ENCODE data around the gene TVP23A.

The TVP23A gene

DNA sequence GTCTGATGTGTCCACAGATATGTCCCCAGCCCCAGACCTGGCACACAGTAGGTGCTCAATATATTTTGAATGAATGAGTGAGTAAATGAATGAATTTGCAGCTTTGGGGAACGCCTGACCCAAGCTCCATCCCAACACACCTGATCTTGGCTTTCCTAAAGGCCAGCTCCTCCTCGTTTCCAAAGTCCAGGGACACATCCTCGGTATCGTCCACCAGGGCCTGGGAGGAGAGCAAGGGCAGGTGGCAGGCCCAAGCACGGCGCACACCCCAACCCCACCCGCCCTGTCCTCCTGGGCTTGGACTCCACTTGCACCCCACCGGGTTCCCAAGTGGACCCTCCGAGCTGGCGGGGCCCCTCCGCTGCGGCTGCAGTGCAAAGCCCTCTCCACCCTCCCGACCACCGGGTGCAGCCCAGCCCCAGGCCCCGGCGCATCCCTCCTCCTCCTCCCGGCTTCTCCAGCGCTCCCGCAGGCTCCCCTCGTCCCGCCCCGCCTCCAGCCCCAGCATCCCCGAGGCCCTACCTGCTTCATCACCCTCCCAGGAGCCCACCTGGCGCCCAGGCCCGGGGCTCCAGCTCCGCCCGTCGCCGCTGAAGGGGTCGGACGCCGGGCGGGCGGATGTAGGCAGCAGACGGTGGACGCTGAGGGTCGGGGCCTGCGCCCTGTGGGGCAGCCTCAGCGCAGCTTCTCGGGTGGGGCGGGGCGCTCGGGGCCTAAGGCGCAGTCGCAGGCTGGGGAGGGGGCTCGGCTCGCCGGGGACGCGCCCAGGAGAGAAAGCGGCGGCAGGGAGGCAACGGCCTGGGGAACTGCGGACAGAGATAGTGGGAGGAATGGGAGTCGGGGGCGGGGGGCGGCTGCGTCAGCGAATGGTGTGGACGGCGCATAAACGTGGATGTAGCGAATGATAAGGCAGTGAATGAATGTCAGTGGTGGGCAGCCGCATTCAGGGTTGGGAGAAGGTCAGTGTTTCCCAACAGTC lies at the start of gene TVP23A:
TVP23A (minus strand) TSS at position 832 of the 979 bp plus-strand sequence; CDS start at position 531, 301 bp downstream.
- no peak for DNase-seq (ENCODE audit: low read depth, low spot score)

DNA sequence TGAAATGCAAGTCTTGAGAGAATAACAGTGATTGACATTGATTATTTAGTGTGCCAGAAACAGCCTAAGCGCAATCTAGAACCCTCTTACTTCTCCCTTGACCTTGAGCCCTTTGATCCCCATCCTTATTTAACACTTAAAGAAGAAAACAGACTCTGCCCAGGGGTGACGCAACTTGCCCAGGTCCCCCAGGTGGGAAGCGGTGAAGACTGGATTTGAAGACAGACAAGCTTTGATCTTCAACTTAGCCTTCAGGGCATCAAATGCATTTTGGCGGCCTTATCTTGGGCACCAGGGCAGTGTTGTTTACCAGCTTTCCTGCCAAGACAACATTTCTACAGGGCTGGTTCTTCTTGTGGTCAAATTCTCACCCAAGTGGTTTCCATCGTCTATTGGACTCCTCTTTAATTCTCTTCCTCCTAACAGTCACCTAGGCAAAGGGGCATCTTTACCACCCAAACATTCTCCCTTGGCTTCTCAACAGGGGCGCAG lies 49.6 kb upstream of the TVP23A start:
- DNase-seq (ENCODE audit: low read depth, low spot score): no peak

DNA sequence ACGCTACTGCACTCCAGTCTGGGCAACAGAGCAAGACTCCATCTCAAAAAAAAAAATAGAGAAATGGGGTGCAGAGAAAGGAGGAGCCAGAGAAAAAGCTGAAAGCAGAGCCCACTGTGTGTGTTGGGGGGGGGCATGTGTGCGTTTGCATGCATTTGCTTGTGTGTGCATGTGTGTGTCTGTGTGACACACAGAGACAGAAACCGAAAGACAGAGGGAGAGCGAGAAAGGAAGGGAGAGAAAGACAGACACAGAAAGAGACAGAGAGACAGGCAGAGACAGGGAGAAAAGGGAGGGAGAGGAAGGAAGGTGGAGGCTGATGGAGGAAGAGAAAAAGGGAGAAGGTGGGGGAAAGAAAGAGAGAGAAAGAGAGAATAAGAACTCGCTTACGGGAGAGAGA lies 48.6 kb upstream of the TVP23A start:
- DNase-seq (ENCODE audit: low read depth, low spot score): no peak

DNA sequence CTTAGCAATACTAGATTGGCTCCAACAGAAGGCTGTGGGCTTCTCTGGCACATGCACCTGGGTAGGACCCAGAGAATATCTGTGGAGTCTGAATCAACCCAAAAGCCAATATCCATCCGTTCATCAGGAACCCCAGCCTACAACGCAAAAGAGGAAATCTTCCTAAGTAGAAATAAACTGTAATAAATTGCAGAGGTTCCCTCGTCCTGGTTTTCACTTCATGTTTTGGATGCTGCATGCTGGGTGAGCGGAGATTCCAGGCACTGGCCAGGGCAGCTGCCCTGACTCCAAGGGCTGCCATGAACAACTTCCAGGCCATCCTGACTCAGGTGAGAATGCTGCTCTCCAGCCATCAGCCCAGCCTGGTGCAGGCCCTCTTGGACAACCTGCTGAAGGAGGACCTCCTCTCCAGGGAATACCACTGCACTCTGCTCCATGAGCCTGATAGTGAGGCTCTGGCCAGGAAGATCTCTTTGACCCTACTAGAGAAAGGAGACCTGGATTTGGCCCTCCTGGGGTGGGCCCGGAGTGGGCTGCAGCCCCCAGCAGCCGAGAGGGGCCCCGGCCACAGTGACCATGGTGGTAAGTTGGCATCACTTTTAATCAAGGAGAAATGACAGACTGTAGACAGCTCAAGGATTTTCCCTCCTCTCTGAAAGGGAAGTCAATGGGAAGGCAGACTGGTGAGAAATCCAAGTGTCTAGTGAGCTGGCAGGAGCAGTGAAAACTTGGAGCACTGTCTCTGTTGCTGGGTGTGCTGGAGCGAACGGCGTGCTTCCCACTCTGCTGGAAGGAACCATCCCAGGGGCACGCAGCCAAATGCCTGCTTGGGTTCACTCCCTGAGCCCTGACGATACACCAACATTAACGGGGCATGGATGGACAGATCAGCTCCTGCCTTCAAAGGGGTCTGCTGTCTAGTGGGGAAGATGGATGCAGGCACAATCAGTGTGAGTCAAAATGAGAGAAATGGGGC lies 47.7 kb upstream of the TVP23A start:
- DNase-seq (ENCODE audit: low read depth, low spot score): no peak

- DNase-seq (ENCODE audit: low read depth, low spot score): no peak
Measured at GRCh38 chr16:10862438-10862837, 43.8 kb upstream of the TVP23A start.

DNA sequence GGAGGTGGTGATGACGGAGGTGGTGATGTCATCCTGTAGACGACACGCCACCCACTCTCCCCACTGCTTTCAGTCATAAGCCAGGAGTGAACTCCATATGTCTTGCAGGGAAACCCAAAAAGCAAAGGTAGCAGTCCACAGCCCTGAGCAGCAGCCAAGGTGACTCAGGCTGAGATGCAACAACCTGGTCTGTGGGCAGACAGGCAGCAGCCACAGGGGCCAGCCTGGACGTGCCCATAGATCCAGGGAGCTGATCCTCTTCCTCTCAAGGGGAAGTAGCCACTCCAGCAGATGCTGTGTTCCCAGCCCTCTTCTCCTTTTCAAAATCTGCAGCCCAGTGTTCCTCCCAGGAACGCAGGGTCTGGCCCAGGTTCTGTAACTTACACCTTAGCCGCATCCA lies 41.1 kb upstream of the TVP23A start:
- no peak for DNase-seq (ENCODE audit: low read depth, low spot score)

- no peak for DNase-seq (ENCODE audit: low read depth, low spot score)
Measured at GRCh38 chr16:10859020-10859419, 40.4 kb upstream of the TVP23A start.

- DNase-seq (ENCODE audit: low read depth, low spot score): no peak
Measured at GRCh38 chr16:10858203-10858602, 39.6 kb upstream of the TVP23A start.

- no peak for DNase-seq (ENCODE audit: low read depth, low spot score)
Measured at GRCh38 chr16:10856042-10856441, 37.4 kb upstream of the TVP23A start.

DNA sequence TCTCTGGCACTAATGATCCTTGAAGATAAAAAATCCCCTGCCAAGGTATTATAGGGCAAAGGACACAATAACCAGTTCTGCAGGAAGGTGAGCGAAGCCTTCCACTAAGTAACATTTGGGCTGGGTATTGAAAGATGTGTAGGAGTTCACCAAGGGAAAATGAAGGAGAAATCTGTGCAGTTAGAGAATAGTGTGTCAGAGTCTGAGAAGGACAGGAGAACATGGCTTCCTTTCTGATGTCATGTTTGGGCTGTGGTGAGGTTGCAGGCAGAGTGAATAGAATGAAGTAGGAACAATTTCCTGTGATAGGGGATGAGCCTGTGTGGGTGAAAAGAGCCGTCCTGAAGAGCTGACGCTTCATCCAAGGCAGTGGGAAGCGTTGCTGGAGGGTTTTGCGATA lies 34.4 kb upstream of the TVP23A start:
- DNase-seq (ENCODE audit: low read depth, low spot score): no peak

DNA sequence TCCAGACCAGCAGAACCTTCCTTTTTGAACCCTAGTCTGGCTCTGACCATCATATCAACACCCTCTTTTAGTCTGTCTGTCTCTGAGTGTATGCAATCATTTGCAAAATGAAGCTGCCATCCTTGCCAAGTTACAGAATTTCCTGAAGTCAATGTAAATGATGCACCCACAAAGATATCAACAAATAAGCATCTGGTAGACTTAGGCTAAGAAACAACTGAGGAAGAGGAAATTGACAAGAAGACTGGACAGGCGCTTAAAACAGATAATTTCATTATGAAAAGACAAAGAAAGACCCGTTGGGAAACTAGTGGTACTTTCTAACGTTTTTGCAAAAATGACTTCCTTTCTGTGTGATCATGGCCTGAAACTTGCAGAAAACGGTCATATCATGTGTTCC lies 33.7 kb upstream of the TVP23A start:
- DNase-seq (ENCODE audit: low read depth, low spot score): no peak

DNA sequence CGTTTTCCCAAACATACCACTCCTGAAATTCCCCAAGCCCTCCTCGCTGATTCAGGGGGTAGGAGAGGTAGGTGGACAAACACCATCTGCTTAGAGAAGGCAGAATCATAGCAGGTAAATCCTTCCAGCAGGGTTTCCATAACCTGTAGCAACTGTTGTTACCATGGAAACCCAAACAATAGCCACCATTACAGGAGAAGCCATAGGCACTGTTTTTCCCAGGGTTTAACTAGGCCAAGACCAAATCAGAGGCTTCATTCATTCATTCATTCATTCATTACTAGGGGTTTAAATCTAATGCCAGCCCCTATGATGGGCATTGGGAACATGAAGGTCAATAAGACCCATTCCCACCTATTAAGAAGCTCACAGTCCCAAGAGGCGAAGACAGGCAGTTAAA lies 32.9 kb upstream of the TVP23A start:
- DNase-seq (ENCODE audit: low read depth, low spot score): no peak

DNA sequence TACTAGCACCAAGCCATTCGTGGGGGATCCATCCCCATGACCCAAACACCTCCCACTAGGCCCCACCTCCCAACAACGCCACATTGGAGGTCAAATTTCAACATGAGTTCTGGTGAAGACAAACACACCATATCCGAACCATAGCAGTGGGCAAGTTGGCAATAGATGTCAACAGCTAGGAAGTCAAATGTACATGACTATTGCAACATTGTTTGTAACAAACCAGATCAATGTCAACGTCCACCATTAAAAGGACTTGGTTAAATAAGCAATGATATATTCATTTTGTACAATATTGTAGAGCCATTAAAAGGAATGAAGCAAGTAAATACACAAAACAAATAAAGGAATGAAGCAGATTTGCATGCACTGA lies 31.9 kb upstream of the TVP23A start:
- no peak for DNase-seq (ENCODE audit: low read depth, low spot score)

DNA sequence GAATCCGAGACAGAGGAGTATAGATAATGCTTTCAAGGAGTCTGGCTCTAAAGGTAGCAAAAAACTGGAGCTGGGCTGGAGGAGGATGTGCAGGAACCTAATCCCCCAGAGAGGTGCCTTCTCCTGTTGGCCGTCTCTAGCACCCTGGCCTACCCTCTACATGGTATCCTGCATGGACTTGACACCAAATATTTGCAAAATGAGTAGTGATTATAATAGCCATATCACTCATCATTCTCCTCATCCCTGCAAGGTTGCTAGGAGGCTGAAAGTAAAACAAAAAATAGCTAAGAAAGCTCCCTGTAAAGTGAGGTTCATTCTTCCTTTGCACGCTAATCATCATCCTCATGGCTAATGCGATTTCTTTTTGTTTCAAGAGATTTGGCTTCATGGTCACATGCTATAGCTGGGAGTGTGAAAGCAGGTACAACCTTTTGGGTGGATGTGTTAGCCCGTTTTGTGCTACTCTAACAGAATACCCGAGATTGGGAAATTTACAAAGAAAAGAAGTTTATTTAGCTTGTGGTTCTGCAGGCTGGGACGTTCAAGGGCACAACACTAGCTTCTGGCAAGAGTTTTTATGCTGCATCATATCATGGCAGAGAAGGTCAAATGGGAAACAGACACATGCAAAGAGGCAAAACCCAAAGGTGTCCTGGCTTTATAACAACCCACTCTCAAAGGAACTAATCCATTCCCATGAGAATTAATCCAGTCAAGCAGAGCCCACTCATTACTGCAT lies 31.3 kb upstream of the TVP23A start:
- no peak for DNase-seq (ENCODE audit: low read depth, low spot score)

DNA sequence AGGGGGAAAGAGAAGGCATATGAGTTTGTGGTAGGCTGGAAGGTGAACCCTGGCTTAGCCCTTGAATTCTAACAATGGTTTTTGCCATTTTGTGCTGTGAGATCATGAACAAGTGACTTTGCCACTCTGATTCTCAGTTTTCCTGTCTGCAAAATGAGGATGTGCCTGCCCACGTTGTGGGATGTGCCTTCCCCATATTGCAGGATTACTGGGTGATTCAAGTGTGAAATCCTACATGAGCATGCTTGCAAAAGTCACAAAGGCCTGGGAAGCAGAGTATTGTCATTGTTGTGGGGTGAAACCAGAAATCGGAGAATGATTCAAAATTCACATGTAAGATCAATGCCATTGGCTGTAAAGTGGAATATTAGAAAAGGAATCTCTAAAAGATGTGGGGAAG lies 28.6 kb upstream of the TVP23A start:
- DNase-seq (ENCODE audit: low read depth, low spot score): no peak

GRCh38 chr16:10846213-10846998 lies 27.8 kb upstream of the TVP23A start:
- no peak for DNase-seq (ENCODE audit: low read depth, low spot score)

GRCh38 chr16:10840703-10841102 lies 22.1 kb upstream of the TVP23A start:
- DNase-seq (ENCODE audit: low read depth, low spot score): no peak

DNA sequence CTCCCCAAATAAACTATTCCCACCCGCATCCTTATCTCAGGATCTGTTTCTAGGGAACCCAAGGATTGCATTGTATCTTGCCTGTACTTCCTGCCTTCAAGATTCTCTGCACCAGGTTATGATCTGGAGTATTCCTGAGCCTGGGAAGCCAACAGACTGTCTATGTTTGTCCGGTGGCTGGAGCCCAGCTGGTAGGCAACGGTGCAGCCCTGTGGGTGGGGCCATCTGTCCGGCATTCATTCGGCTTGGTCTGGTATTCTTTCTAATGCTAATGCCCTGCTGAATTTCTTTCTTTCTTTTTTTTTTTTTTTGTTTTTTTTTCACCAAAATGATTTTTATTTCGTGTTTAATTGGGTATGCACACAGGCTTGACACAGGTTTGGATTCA lies 20.7 kb upstream of the TVP23A start:
- no peak for DNase-seq (ENCODE audit: low read depth, low spot score)

DNA sequence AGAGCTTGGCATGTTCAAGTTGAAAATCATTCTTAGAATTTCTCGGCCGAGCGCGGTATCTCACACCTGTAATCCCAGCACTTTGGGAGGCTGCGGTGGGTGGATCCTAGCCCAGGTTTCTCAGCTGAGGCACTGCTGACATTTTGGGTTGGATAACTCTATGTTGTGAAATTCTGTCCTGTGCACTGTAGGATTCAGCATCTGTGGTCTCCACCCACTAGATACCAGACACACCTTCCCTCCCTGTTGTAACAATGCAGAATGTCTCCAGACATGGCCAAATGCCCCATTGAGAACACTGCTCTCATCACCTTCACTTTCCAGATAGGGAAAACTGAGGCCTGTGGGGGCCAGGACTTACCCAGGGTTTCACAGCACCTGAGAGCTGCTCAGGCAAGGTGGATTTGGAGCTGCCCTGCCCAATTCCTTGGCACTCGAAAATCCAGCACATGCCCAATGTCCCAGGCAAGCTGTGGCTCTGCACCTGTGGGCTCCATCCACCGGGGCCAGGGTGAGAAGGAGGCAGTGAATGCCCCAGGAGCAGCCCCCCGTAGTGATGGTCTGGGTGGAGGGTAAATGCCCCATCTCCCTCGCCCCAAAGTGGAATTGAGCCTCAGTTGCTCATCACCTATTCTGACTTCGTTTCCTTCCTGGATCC lies 20.2 kb upstream of the TVP23A start:
- no peak for DNase-seq (ENCODE audit: low read depth, low spot score)

GRCh38 chr16:10836174-10836853 lies 17.7 kb upstream of the TVP23A start:
- DNase-seq (ENCODE audit: low read depth, low spot score): no peak
